Lower leg skin (tissue), 3 donors: ENCODE data around the gene POLA1.

Source experiments
- CTCF ChIP-seq, 3 donors: fragments of 450-650 bp; IDR thresholded peaks; one replicate each; pipeline ENCODE4 v1.5.1; 2016; ENCODE audit warnings: antibody characterized with exemption in 3 of 3, mild to moderate bottlenecking in 3 of 3, moderate library complexity in 2 of 3
- POLR2A ChIP-seq, 2 donors: fragments of 450-650 bp; IDR thresholded peaks; one replicate each; pipeline ENCODE4 v1.6.1; 2016 to 2017; ENCODE audit warnings: antibody characterized with exemption in 2 of 2, mild to moderate bottlenecking in 1 of 2, moderate library complexity in 1 of 2

- TF ChIP-seq CTCF (IDR thresholded peaks at IDR 0.05): no peak
- TF ChIP-seq POLR2A (IDR thresholded peaks at IDR 0.05): no peak
These were observed 144.2 kb downstream of the POLA1 start for GRCh38 chrX:24837966-24838365.
